IMR-90 (cell line): ENCODE data around the gene F2RL3.

Experiments
- POLR2A ChIP-seq: IDR thresholded peaks from 2 replicates; pipeline ENCODE4 v1.6.1; 2012; ENCODE audit warnings: mild to moderate bottlenecking, low read depth, low read length
- USF2 ChIP-seq: fragments of 150-350 bp; IDR thresholded peaks from 2 replicates; pipeline ENCODE4 v1.6.1; 2017; ENCODE audit warnings: mild to moderate bottlenecking, antibody characterized with exemption, low read length, low read depth
- TF ChIP-seq, protein P1 (sequence below): conservative IDR thresholded peaks from 2 replicates; pipeline ENCODE4 v1.5.1; 2012; ENCODE audit warnings: mild to moderate bottlenecking, low read depth, low read length, improper control_type of control experiment

GRCh38 chr19:16869331-16869972 is 19.3 kb upstream of the F2RL3 start:
- TF ChIP-seq, protein P1, sequence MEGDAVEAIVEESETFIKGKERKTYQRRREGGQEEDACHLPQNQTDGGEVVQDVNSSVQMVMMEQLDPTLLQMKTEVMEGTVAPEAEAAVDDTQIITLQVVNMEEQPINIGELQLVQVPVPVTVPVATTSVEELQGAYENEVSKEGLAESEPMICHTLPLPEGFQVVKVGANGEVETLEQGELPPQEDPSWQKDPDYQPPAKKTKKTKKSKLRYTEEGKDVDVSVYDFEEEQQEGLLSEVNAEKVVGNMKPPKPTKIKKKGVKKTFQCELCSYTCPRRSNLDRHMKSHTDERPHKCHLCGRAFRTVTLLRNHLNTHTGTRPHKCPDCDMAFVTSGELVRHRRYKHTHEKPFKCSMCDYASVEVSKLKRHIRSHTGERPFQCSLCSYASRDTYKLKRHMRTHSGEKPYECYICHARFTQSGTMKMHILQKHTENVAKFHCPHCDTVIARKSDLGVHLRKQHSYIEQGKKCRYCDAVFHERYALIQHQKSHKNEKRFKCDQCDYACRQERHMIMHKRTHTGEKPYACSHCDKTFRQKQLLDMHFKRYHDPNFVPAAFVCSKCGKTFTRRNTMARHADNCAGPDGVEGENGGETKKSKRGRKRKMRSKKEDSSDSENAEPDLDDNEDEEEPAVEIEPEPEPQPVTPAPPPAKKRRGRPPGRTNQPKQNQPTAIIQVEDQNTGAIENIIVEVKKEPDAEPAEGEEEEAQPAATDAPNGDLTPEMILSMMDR, result no peak
- TF ChIP-seq POLR2A, result no peak
- no peak for TF ChIP-seq USF2
